LNCAP (cell line): ENCODE results near the gene FRMD4A.

Experiments
- TF ChIP-seq, protein P1 (sequence below): fragments of 450-650 bp; IDR thresholded peaks from 2 replicates; pipeline ENCODE4 v1.5.1; 2017; ENCODE audit warnings: mild to moderate bottlenecking

Gene FRMD4A

DNA sequence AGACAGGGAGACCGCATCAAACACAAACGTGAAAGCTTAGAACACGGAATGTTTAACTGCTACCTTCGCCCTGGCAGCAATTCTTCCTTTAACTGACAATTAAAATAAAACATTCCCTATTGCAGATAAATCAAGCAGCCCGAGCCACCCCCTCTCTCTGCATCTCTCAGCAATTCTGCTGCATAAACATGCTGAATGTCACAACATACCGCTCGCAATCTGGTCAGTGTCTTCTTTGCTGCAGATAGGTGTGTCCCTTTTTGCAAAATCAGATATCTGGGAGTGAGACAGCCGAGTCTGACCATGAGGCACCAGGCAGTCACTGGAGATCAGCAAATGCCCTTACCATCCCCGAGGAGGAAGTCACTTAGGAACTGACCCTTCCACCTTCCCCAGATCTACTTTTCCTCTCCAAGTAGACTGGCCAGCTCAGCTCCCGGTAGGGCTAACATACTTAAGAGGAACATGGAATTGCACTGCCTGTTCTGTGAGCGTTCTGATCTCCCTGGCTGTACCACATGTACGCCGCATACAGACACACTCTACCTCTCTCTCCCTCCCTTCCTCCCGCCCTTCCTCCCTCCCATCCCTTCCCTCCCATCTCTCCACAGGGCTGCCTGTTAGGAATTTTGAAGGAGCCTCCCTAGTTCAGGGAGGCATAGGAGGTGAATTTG, at the start of gene FRMD4A:
Gene FRMD4A, minus strand, starts transcription at position 537 of the 674 bp plus-strand sequence.
- TF ChIP-seq, protein P1, sequence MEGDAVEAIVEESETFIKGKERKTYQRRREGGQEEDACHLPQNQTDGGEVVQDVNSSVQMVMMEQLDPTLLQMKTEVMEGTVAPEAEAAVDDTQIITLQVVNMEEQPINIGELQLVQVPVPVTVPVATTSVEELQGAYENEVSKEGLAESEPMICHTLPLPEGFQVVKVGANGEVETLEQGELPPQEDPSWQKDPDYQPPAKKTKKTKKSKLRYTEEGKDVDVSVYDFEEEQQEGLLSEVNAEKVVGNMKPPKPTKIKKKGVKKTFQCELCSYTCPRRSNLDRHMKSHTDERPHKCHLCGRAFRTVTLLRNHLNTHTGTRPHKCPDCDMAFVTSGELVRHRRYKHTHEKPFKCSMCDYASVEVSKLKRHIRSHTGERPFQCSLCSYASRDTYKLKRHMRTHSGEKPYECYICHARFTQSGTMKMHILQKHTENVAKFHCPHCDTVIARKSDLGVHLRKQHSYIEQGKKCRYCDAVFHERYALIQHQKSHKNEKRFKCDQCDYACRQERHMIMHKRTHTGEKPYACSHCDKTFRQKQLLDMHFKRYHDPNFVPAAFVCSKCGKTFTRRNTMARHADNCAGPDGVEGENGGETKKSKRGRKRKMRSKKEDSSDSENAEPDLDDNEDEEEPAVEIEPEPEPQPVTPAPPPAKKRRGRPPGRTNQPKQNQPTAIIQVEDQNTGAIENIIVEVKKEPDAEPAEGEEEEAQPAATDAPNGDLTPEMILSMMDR = no peak

DNA sequence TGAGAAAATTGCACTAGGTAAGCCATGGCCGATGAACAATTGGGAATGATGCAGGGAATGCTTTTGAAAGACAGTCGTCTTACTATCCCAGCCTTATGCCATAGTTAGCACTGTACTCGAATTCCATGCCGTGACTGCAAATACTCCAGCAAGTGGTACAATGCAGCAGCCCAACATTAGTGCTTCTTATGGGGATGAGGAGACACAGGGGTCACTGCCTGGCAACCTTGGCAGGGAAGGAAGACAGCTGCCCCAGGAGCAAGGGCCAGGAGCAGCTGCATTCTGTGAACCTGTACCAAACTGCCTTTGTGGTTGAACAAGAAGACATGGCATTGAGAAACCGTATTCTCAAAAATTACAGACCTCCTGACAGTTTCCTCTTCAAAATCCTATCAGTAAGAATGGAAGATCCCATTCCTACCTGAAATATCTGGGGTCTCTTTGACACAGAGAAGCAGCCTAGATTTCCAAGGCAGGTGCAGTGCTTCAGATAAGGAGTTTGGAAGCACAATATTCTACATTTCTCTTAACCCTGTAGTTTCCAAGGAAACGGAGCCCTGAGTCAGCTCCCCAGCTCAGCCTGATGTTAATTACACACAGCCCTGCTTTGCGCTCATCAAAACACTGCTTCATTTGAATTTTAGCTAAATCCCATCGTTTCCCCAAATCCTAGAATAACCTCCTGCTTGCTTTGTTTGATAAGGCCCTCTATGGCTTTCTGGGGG, 49.0 kb upstream of the FRMD4A start:
- TF ChIP-seq, protein P1 = no peak

DNA sequence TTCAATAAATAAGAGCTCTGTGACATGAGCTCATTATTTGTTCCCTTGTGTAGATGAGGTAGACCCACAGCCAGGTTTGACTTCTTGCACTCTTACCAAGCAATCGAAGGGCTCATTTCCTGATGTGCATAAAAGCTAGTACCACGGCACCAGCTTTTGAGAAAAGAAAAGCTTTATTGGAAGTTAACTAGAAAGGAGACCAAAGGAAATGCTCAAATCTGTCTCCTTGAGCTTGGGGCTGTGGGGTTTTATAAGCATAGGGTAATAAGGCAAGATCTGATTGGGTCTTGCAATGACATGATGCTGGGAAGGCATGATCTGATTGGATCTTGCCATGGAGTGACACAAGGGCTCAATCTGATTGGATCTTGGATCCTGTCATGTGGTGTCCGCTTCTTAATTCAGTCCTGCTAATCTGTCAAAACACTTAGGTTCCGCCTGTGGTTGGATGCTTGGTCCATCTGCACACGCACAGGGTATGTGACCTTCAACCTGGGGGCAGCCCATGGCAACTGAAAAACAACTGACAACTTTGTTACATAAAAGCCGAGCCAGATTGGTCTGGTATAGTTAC, 47.8 kb upstream of the FRMD4A start:
- TF ChIP-seq, protein P1 = no peak

DNA sequence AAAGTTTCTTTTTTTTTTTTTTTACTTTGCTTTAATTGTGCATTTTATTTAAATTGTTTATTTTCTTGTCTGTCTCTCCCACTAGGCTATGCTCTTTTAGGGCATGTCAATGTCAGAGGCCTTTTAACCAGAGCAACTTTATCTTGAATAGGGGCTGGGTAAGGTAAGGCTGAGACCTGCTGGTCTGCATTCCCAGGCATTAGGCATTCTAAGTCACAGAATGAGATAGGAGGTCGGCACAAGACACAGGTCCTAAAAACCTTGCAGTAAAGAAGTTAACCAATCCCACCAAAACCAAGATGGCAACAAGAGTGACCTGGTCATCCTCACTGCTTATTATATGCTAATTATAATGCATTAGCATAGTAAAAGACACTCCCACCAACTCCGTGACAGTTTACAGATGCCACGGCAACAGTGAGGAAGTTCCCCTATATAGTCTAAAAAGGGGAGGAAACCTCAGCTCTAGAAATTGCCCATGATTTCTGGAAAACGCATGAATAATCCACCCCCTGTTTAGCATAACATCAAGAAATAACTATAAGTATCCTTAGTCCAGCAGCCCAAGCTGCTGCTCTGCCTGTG, 47.0 kb upstream of the FRMD4A start:
- TF ChIP-seq, protein P1 = no peak

DNA sequence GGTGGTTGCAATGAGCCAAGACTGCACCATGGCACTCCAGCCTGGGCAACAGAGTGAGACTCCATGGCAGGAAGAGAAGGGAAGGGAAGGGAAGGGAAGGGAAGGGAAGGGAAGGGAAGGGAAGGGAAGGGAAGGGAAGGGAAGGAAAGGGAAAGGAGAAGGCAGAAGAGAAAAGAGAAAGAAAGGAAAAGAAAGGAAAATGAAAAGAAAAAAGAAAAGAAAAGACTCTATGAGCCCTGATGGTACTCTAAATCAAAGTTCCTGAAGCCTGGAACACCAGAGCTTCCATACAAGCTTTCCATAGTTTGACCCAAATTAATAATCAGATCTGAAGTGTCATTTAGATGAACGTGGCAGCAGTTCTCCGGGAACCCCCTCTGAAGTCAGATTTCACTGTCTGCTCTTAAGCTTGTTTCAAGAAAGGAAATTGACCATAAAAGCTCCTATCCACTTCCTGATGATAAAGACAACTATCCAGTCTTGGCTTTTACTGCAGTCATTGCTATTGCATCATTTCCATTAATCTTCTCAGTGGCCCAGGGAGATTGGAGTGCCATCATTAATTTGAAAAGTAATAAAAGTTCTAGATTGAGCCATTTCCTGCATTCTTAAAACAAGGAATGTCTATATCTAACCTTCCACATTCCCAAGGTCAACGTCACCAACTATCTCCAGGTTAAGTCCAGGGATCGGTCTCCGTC, 44.2 kb upstream of the FRMD4A start:
- TF ChIP-seq, protein P1 = no peak

DNA sequence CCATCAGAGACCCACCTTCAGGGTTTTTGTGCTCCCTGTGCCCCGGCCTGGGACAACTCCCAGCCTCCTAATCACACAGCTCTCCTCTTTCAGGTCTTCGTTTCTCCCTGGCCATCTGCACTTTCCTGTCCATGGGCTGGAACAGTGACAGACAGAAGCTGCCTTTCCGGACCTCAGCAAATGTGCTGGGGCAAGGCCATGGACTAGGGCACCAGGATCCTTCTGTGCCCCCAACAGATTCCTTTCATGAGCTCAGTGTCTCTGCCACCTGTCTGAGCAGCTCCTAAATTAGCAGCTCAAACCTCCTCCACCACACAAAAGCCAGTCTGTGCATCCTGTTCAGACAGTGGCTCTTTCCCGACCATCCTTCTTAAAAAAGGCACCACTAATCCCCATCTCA, 41.9 kb upstream of the FRMD4A start:
- TF ChIP-seq, protein P1 = no peak

DNA sequence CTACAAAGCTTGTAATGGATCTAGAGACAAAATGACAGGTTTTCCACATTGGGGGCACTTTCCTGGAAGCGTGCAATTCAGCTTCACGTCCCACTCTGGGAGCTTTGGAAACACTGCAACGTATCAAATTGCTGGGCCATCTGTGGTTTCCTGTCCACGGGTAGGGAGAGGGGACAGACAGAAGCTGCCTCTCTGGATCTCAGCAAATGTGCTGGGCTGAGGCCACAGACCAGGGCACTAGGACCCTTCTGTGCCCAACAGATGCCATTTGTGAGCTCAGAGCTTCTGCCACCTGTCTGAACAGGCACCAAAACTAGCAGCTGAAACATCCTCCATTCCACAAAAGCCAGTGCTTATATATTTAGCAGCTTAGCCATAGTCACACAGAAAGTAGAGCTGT, 40.9 kb upstream of the FRMD4A start:
- TF ChIP-seq, protein P1 = no peak
